ENCODE data around the gene OR1D2. TPM values are rescaled to one million over a fixed set of nuclear protein-coding genes. Genes with fewer than 3 reads are reported as not detected.
"Not testable (repeated sequence)": the region's sequence is repeated elsewhere in the genome, so short reads cannot be mapped to it uniquely, and the experiment has no call there.

OR1D2 gene, protein sequence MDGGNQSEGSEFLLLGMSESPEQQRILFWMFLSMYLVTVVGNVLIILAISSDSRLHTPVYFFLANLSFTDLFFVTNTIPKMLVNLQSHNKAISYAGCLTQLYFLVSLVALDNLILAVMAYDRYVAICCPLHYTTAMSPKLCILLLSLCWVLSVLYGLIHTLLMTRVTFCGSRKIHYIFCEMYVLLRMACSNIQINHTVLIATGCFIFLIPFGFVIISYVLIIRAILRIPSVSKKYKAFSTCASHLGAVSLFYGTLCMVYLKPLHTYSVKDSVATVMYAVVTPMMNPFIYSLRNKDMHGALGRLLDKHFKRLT
- total RNA-seq, result not detected

DNA sequence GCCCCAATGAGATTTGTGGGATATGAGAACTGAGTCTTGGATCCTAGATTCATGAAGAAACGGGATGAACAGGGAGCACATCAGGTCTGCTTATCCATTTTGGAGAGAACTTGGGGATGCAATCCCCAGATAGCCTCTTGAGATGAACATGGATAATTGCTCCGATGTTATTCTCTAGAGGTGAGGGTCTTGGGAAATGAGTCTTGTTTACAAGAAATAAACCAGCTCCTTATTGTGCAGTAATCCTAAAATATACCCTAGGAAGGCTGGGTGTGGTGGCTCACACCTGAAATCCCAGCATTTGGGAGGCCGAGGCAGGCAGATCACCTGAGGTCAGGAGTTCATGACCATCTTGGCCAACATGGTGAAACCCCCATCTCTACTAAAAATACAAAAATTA lies at the start of gene OR1D2:
OR1D2 (minus strand) TSS at position 101 of the 400 bp plus-strand sequence. CDS start 11,426 bp downstream, outside the sequence.
- DNase-seq (ENCODE audit: extremely low spot score), result no peak
- H3K4me1 ChIP-seq, result no peaks in the 10 kb centered on the region
- TF ChIP-seq CTCF (IDR thresholded peaks at IDR 0.05), result no peak
- no peak for TF ChIP-seq POLR2A (IDR thresholded peaks at IDR 0.05; ENCODE audit: low read depth)
- no peak for TF ChIP-seq POLR2AphosphoS5 (IDR thresholded peaks at IDR 0.05)
- no peak for TF ChIP-seq EP300 (IDR thresholded peaks at IDR 0.05)
- H3K4me3 ChIP-seq, result no peak within 1 kb of the TSS
- intact Hi-C loops (cut with DNase I), result no loop called here
- peaks cover 0 to 30% (median 19%) of the 10 kb centered on the region in 4 donors for H3K9me3 ChIP-seq
- 81% methylated on average over 3 of the region's 3 CpGs for WGBS
- H3K27ac ChIP-seq (replicated peaks in 1 of 4), result no peak within 1 kb of the TSS
- H3K27me3 ChIP-seq, result peaks cover 0 to 6% (median 0%) of the 10 kb centered on the region in 4 donors
- H3K36me3 ChIP-seq, result no peaks in the 10 kb centered on the region

DNA sequence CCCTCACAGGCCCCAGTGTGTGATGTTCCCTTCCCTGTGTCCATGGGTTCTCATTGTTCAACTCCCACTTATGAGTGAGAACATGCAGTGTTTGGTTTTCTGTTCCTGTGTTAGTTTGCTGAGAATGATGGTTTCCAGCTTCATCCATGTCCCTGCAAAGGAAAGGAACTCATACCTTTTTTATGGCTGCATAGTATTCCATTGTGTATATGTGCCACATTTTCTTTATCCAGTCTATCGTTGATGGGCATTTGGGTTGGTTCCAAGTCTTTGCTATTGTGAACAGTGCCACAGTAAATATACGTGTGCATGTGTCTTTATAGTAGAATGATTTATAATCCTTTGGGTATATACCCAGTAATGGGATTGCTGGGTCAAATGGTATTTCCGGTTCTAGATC lies 33.3 kb upstream of the OR1D2 start:
- H3K4me1 ChIP-seq; H3K4me3 ChIP-seq; intact Hi-C loops (cut with DNase I); H3K27me3 ChIP-seq; H3K36me3 ChIP-seq; H3K27ac ChIP-seq (replicated peaks in 1 of 4); DNase-seq (ENCODE audit: extremely low spot score): not testable (repeated sequence)
- H3K9me3 ChIP-seq, result peaks cover 0 to 16% (median 6%) of the 10 kb centered on the region in 4 donors
- WGBS, result 92% methylated on average over 3 of the region's 3 CpGs

GRCh38 chr17:3127451-3127850 lies 23.2 kb upstream of the OR1D2 start, which contains the start of gene OR1G1:
Gene OR1G1, minus strand, starts transcription at chr17:3127551. Its CDS starts 0 bp downstream, at chr17:3127551.
- H3K9me3 ChIP-seq, result no peaks in the 10 kb centered on the region
- H3K4me1 ChIP-seq, result no peaks in the 10 kb centered on the region
- no peak for DNase-seq (ENCODE audit: extremely low spot score)
- intact Hi-C loops (cut with DNase I), result no loop called here
- no peak for TF ChIP-seq CTCF (IDR thresholded peaks at IDR 0.05)
- TF ChIP-seq POLR2AphosphoS5 (IDR thresholded peaks at IDR 0.05), result no peak
- no peak for TF ChIP-seq EP300 (IDR thresholded peaks at IDR 0.05)
- TF ChIP-seq POLR2A (IDR thresholded peaks at IDR 0.05; ENCODE audit: low read depth), result no peak
- 66% methylated on average over 2 of the region's 2 CpGs for WGBS
- no peak within 1 kb of the TSS for H3K27ac ChIP-seq (replicated peaks in 1 of 4)
- H3K4me3 ChIP-seq, result no peak within 1 kb of the TSS
- peaks cover 0 to 19% (median 0%) of the 10 kb centered on the region in 4 donors for H3K27me3 ChIP-seq
- no peaks in the 10 kb centered on the region for H3K36me3 ChIP-seq

GRCh38 chr17:3073850-3074249 lies 30.4 kb downstream of the OR1D2 start:
- H3K36me3 ChIP-seq; H3K27ac ChIP-seq (replicated peaks in 1 of 4); DNase-seq (ENCODE audit: extremely low spot score); H3K4me3 ChIP-seq; H3K27me3 ChIP-seq; H3K9me3 ChIP-seq; intact Hi-C loops (cut with DNase I); H3K4me1 ChIP-seq: not testable (repeated sequence)
- 87% methylated on average over 4 of the region's 4 CpGs for WGBS

- WGBS, result no CpG with 5 or more reads among the region's 1 CpG
- H3K27me3 ChIP-seq; intact Hi-C loops (cut with DNase I); H3K36me3 ChIP-seq; H3K27ac ChIP-seq (replicated peaks in 1 of 4); H3K9me3 ChIP-seq; DNase-seq (ENCODE audit: extremely low spot score); H3K4me3 ChIP-seq; H3K4me1 ChIP-seq: not testable (repeated sequence)
Measured at GRCh38 chr17:3065192-3065591, 39.0 kb downstream of the OR1D2 start.

- intact Hi-C loops (cut with DNase I); DNase-seq (ENCODE audit: extremely low spot score): not testable (repeated sequence)
- WGBS, result 40% methylated on average over 1 of the region's 2 CpGs
Measured at GRCh38 chr17:3063507-3063906, 40.7 kb downstream of the OR1D2 start, which contains the start of gene OR1D5. Gene OR1D5, minus strand, starts transcription at chr17:3063607. Its CDS starts 0 bp downstream, at chr17:3063607.

DNA sequence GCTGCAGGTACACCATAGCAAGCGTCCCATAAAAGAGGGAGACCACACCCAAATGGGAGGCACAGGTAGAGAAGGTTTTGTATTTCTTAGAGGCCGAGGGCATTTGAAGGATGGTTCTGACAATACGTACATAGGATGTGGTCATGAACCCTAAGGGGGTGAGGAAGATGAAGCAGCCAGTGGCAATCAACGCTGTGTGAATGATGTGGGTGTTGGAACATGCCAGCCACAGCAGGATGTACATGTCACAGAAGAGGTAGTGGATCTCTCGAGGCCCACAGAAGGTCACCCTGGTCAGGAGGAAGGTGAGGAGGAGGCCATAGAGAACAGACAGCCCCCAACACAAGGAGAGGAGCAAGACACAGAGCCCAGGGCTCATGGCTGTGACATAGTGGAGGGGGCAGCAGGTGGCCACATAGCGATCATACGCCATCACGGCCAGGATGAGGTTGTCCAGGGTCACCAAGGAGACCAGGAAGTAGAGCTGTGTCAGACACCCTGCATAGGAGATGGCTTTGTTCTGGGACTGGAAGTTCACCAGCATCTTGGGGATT lies 41.3 kb downstream of the OR1D2 start:
- 86% methylated on average over 7 of the region's 8 CpGs for WGBS
- H3K4me3 ChIP-seq; H3K27ac ChIP-seq (replicated peaks in 1 of 4); DNase-seq (ENCODE audit: extremely low spot score); H3K36me3 ChIP-seq; H3K4me1 ChIP-seq; H3K9me3 ChIP-seq; H3K27me3 ChIP-seq; intact Hi-C loops (cut with DNase I): not testable (repeated sequence)

More at GRCh38 chr17:3063507-3063906, 40.7 kb downstream of the OR1D2 start, which contains the start of gene OR1D5:
- H3K27me3 ChIP-seq; H3K9me3 ChIP-seq; H3K4me3 ChIP-seq; H3K36me3 ChIP-seq; H3K27ac ChIP-seq (replicated peaks in 1 of 4); H3K4me1 ChIP-seq: not testable (repeated sequence)

- intact Hi-C loops (cut with DNase I); H3K36me3 ChIP-seq; H3K27ac ChIP-seq (replicated peaks in 1 of 4); H3K4me3 ChIP-seq; DNase-seq (ENCODE audit: extremely low spot score); H3K9me3 ChIP-seq; H3K4me1 ChIP-seq; H3K27me3 ChIP-seq: not testable (repeated sequence)
- 90% methylated on average over 1 of the region's 2 CpGs for WGBS
Measured at GRCh38 chr17:3054868-3055267, 49.4 kb downstream of the OR1D2 start.
